HG03469 (cell line): ENCODE data around the gene OGFR.

Experiments used
- ATAC-seq: cut with Tn5 transposase; IDR thresholded peaks from one replicate; pipeline ENCODE4 v1.9.1; 2021; ENCODE audit warnings: mild to moderate bottlenecking, moderate library complexity, moderate number of reproducible peaks; ENCODE audit not compliant: unreplicated experiment

The OGFR gene, protein sequence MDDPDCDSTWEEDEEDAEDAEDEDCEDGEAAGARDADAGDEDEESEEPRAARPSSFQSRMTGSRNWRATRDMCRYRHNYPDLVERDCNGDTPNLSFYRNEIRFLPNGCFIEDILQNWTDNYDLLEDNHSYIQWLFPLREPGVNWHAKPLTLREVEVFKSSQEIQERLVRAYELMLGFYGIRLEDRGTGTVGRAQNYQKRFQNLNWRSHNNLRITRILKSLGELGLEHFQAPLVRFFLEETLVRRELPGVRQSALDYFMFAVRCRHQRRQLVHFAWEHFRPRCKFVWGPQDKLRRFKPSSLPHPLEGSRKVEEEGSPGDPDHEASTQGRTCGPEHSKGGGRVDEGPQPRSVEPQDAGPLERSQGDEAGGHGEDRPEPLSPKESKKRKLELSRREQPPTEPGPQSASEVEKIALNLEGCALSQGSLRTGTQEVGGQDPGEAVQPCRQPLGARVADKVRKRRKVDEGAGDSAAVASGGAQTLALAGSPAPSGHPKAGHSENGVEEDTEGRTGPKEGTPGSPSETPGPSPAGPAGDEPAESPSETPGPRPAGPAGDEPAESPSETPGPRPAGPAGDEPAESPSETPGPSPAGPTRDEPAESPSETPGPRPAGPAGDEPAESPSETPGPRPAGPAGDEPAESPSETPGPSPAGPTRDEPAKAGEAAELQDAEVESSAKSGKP

DNA sequence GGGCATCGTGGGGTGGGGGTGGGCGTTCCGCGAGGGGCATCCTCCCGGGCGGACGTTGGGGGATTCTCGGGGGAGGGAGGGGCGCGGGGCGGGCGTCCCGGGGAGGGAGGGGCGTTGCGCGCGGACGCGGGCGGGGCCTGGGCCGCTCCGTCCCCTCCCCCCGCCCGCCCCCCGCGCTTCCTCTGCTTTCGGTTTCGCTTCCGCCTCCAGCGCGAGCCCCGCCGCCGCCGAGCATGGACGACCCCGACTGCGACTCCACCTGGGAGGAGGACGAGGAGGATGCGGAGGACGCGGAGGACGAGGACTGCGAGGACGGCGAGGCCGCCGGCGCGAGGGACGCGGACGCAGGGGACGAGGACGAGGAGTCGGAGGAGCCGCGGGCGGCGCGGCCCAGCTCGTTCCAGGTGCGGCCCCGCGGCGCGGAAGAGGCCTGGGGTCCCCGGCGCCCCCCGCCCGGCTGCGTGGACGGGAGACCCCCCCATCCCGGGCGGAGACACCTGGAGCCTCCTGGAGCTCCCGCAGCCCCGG, at the start of gene OGFR:
Gene OGFR, plus strand, starts transcription at position 209 of the 528 bp plus-strand sequence. Its CDS starts 25 bp downstream, at position 234.
- ATAC-seq, result no peak

- no peak for ATAC-seq
Observed at GRCh38 chr20:62754991-62755356, 49.7 kb upstream of the OGFR start.

DNA sequence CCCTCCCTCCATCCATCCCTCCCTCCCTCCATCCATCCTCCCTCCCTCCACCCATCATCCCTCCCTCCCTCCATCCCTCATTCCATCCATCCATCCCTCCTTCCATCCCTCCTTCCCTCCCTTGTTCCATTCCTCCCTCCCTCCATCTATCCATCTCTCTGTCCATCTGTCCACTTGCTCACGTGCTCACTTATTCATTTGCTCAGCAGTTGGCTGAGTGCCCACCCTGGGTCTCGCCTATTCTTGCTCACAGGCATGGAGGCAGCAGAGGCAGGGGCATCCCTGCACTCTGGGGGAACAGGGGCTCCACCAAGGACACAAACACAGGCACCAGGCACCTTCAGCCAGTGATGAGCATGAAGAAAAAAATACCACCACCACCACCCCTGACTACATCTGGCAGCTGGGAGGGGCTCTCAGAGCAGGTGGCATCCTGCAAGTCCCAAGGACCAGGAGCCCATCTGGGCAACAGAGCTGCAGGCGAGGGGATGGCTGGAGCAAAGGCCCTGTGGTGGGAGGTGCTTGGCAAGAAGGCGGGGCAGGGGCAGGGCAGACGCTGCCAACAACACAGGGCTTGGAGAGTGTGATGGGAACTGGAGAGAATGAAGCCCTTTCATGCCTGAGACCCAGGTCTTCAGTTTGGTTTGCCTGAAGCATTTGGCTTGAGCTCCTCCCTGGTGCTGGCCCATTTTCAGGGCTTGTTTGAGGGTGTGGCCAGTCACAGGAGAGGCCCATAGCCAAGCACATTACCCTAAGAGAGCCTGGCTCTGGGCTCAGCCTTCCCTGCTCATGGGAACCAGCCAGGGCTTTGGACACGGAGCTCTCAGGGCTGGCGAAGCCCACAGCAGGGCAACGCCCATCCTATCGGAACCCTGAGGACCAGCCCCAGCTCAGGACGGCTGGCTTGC, 48.6 kb upstream of the OGFR start:
- no peak for ATAC-seq

GRCh38 chr20:62758226-62758912, 46.3 kb upstream of the OGFR start:
- no peak for ATAC-seq

DNA sequence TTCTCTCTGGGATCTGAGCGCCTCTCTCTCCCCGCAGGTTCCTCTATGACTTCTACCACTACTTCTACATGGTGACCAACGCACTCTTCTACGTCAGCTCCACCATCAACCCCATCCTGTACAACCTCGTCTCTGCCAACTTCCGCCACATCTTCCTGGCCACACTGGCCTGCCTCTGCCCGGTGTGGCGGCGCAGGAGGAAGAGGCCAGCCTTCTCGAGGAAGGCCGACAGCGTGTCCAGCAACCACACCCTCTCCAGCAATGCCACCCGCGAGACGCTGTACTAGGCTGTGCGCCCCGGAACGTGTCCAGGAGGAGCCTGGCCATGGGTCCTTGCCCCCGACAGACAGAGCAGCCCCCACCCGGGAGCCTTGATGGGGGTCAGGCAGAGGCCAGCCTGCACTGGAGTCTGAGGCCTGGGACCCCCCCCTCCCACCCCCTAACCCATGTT, 44.6 kb upstream of the OGFR start:
- no peak for ATAC-seq

DNA sequence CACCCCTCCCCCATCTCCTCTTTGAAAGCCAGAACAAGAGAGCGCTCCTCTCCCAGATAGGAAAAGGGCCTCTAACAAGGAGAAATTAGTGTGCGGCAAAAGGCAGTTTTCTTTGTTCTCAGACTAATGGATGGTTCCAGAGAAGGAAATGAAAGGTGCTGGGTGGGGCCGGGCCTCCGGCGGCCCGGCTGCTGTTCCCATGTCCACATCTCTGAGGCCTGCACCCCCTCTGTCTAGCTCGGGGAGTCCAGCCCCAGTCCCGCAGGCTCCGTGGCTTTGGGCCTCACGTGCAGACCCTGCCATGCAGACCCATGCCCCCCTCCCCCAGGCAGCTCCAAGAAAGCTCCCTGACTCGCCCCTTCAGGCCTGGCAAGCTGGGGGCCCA, 44.2 kb upstream of the OGFR start:
- ATAC-seq, result no peak

DNA sequence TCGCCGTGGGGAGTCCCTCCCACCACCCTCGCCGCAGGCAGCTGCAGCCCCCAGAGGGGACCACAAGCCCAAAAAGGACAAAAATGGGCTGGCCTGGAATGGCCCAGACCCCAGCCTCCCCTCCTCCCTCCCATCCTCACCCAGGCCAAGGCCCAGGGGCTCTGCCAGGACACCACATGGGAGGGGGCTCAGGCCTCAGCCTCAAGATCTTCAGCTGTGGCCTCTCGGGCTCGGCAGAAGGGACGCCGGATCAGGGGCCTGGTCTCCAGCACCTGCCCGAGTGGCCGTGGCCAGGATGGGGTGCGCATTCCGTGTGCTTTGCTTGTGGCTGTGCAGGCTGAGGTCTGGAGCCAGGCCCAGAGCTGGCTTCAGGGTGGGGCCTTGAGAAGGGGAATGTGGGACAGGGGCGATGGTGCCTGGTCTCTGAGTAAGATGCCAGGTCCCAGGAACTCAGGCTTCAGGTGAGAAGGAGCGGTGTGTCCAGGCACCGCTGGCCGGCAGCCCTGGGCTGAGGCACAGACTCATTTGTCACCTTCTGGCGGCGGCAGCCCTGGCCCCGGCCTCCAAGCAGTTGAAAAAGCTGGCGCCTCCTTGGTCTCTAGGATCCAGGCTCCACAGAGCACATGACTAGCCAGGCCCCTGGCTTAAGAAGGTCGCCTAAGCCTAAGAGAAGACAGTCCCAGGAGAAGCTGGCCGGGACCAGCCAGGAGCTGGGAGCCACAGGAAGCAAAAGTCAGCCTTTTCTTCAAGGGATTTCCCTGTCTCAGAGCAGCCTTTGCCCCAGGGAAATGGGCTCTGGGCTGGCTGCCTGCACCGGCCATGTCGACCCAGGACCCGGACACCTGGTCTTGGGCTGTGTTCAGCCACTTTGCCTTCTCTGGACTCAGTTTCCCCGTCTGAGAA, 43.5 kb upstream of the OGFR start:
- ATAC-seq, result no peak

GRCh38 chr20:62761759-62762131, 42.9 kb upstream of the OGFR start:
- no peak for ATAC-seq

- ATAC-seq, result no peak
Observed at GRCh38 chr20:62762376-62762775, 42.3 kb upstream of the OGFR start.

DNA sequence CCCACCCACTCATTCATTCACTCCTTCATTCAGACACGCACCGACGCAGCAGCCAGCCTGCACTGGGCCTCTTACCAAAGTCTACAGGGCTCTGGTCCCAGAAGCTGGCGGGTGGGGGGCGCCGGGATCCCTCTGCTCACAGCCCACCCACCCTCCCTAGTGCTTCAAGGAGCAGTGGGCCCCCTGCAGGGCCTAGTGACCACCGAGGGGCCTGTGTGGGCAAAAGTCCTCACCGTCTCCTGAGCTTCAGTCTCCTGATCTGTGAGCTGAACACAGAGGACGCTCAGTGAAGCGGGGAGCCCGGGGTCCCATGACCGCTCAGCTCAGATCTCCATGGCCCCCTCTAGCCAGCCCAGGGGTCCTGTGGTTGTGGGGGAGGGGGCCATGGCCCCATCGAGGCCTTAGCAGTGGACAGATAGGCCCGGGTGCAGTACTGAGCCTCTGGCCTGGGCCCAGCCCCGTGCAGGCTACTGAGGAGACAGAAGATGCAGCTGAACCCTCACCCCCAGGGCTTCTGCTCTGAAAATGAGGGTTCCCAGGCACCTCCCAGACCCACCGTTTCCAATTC, 41.8 kb upstream of the OGFR start:
- ATAC-seq, result no peak

GRCh38 chr20:62763404-62763803, 41.2 kb upstream of the OGFR start:
- no peak for ATAC-seq

- ATAC-seq, result no peak
Observed at GRCh38 chr20:62764156-62764935, 40.3 kb upstream of the OGFR start.

DNA sequence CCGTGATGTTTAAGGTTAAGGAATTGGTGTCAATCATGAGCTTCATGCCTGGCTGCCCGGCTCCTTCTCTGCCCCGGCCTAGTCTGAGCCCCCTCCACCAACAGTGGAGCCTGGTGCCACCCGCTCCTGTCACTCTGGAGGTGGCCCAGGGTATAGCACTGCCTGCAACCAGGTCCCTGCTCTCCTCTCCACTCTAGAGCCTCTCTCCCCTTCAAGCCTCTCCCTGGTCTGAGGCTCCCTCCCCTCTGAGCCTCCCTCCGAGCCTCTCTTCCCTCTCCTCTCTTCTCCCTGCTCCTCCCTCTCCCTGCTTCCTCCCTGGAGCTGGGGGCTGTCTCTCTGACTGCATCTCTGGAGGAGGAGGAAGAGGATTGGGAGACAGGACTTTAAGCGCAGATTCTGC, 39.6 kb upstream of the OGFR start:
- no peak for ATAC-seq

GRCh38 chr20:62765432-62766070, 39.1 kb upstream of the OGFR start:
- no peak for ATAC-seq

DNA sequence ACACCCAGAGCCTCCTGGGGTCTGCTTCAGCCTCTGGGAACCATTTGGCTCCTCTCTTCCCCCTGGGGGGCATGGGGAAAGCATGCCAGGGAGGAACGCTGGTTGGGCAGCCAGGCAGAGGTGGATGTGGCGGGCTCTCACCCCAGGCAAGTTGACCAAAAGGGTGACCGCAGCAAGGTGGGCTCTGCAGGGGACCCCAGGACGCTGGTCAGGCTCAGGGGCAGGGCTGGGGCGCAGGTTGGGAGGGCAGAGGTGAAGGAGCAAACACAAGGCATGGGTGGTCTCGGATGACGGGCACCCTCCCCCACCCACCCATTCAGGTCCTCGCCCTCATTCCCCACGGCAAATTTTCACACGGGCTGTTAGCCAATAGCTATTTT, 38.6 kb upstream of the OGFR start:
- no peak for ATAC-seq

DNA sequence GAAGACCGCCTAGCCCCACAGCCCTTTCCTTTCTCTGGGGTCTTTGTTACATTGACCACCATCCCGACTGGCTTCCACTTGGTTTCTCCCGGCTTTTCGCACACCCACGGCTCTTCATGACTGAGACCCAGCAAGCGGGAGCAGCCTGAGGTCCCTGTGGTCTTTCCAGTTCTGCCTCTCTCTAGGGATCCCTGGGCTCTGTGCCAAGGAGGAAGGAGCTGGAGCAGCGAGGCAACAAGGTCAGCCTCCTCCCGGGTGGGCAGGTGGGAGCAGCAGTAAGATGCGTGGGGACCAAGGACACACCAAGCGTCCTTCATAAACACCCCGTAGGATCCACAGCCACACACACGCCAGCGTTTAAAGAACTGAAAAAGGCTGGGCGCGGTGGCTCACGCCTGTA, 37.9 kb upstream of the OGFR start:
- no peak for ATAC-seq

- ATAC-seq, result no peak
Observed at GRCh38 chr20:62768234-62768546, 36.4 kb upstream of the OGFR start.
